Measurements from ENCODE around the gene WHAMM.
"Not testable (repeated sequence)": the region's sequence is repeated elsewhere in the genome, so short reads cannot be mapped to it uniquely, and the experiment has no call there.

WHAMM gene

GRCh38 chr15:82803793-82804574 is 5.4 kb upstream of the WHAMM start:
- DNase-seq, result no peak

- no peak for DNase-seq
These were observed 4.9 kb upstream of the WHAMM start for GRCh38 chr15:82804575-82804949.

DNA sequence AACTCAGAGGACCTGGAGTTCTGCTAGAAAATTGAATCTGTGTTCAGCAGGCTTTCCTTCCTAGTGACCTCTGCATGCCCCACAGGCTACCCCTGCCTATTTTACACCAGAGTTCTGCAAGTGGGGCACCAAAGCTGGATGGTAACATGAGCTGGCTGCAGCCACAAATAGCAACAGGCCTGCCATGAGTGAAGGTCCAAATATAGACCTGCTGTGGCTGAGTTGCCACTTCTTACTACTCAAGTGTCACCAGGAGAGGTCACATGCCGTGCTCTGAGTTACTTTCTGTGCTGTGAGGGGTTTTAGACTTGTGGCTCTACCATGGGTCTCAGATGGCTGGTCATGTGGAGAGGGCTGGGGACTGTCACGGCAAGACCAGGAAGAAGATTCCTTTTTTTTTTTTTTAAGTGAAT is 3.4 kb upstream of the WHAMM start, which contains the start of gene FSD2:
TSS of gene FSD2 (minus strand) at position 76 of the 413 bp plus-strand sequence. CDS start 18,679 bp downstream, outside the sequence.
- DNase-seq, result peak; percentile 62

DNA sequence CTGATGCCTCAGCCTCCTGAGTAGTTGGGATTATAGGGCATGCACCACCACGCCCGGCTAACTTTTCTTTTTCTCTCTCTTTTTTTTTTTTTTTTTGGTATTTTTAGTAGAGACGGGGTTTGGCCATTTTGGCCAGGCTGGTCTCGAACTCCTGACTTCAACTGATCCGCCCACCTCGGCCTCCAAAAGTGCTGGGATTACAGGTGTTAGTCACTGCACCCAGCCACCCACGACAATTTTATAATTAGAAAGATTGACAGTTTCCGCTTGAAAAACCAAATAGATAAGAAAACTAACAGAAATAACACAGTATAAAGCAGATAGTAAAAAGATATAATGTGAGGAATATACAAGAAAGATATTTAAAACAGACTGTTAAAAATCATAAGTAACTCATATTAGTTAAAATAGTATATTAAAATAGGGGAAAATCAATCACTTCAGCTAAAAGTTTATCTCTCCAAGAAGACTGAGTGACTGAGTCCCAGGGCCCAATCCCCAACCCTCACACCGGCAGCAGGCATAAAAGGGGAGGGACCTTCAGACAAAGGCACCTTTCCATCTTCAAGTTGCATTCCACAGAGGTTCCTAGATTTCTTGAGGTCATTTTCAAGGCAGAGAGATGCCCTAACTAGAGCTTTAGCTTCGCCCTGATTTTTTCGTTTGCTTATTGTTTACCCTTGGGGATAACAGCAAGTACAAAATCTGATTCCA is 1.4 kb upstream of the WHAMM start:
- DNase-seq, result no peak

GRCh38 chr15:82808634-82809041 is 790 bp upstream of the WHAMM start:
- no peak for DNase-seq

DNA sequence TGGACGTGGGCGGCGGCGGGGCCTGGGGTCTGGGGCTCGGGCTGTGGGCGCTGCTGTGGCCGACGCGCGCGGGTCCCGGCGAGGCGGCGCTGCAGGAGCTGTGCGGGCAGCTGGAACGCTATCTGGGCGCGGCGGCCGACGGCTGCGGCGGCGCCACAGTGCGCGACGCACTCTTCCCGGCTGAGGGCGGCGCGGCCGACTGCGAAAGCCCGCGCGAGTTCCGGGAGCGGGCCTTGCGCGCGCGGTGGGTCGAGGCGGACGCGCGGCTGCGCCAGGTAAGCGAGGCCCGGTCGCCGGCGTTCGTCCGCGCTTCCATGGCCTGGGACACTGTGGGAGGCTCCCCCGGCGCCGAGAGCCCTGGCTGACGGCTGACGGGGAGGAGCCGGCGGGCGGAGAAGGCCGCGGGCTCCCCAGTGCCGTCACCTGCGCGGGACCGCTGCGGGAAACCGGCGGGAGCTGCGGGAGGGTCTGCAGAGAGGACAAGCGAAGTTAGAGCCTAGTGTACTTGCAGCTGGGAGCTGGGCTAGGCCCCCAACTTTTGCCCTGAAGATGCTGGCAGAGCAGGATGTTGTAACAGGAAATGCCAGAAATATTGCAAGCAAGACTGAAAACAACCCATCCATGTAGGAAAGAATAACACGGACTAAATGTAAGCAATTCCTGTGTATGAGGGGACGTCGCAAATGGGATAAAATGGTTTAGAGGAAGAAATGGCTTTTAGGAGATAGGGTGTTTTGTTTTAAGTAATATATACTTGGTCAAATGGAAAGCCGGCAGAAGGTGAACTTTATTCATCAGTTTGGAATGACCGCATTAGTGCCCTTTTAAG is 847 bp downstream of the WHAMM start:
- DNase-seq, result no peak

DNA sequence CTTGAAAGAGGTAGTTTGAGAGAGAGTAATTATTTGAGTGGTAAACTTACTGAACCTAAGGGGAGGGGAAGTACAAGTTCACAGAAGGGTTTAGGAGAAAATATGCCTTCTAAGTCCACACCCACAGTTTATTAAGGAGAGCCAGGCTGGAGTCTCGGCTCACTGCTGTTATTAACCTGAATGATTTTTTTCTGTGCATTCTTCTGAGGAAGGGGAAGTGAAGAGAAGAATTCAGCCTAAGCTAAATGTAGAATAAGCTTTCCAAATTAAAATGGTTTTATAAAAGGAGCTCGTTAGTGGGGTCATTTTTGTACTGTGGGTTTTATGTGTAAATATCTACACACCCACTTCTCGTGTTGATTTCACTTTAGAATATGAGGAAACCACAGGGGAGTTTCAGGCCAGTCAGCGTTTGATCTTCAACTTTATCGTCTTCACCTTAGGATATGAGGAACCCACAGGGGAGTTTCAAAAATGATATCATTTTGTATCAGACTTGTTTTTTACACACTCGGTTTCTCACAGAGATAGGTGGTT is 1.5 kb downstream of the WHAMM start:
- no peak for DNase-seq

DNA sequence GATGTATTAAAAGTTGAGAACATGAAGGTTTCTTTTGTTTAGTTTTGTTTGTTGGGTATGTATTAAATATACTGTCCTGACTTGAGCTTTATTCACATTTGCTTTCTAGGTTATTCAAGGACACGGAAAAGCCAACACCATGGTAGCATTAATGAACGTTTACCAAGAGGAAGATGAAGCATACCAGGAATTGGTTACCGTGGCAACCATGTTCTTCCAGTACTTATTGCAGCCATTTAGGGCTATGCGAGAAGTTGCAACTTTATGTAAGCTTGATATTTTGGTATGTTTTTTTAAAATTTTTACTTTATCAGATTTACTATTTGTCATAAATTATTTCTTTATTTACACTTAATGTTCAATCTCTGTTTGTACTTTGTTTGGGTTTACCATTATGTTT is 3.6 kb downstream of the WHAMM start:
- DNase-seq, result no peak

GRCh38 chr15:82820128-82820527 is 10.7 kb downstream of the WHAMM start:
- DNase-seq, result no peak

DNA sequence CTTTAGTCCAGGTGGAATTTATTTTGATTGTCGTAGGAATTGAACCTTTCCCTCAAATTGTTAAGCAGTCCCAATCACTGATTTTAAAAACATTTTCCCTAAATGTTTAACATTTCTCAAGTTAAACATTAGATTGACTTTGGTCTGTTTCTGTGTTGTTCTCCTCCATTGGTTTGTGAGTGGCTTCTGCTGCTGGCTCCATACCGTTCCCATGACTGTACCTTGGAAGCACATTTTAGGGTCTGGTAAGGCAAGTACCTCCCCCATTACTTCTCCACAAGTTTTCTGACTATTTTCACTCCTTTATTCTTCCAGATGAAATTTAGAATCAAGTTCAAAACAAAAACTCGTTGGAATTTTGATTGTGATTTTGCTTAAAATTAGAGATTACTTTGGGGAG is 12.0 kb downstream of the WHAMM start:
- not testable (repeated sequence) for DNase-seq

DNA sequence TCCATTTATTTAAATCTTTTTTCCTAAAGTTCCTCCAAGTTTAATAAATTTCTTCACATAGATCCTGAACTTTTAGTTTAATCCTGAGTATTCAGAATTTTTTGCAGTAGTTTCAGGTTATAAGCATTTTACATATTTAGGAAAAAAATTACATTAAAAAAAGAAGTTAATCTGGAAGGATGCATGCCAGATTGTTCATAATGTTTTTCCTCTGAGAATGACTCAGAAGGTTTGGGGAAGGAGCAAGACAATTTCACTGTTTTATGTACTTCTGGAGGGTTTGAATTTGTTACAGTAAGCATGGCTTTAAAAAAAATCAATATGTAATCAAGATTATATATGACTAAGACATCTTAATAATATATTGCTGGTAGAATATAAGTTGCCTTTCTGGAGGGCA is 12.4 kb downstream of the WHAMM start:
- DNase-seq, result not testable (repeated sequence)

GRCh38 chr15:82823049-82823448 is 13.6 kb downstream of the WHAMM start:
- DNase-seq, result no peak

DNA sequence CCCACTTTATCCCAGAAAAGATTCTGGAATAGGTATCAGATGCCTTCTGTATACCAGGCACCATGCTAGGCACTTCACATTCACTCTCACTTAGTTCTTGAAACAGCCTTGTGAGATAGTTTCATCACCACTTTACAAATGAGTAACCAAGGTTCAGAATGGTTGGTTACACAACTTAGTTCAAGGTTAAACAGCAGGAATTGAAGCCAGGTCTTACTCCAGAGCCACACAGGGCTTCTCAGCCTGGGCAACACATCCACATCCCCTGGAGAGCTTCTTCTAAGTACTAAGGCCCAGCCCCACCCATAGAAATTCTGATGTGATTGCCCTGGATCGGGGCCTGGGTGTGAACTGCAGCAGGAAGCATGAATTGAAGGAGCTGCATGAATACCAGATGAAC is 18.6 kb downstream of the WHAMM start:
- no peak for DNase-seq

DNA sequence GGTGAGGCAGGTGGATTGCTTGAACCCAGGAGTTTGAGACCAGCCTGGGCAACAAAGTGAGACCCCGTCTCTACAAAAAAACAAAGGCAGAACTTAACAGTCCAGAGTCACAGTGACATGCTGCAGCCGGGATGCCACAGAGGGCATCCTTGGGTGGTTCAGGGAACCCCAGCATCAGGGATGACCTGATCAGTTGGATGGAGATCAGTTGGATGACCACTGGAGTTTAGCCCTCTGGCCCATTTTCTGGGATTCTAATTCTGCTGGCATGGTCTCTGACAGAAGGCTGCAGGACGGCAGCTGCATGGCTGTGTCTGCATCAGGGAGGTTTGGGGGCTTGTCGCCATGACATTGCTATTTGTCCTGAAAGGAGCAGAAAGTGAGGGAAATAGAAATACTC is 19.8 kb downstream of the WHAMM start:
- DNase-seq, result no peak

- DNase-seq, result no peak
These were observed 21.2 kb downstream of the WHAMM start for GRCh38 chr15:82830427-82831173.

DNA sequence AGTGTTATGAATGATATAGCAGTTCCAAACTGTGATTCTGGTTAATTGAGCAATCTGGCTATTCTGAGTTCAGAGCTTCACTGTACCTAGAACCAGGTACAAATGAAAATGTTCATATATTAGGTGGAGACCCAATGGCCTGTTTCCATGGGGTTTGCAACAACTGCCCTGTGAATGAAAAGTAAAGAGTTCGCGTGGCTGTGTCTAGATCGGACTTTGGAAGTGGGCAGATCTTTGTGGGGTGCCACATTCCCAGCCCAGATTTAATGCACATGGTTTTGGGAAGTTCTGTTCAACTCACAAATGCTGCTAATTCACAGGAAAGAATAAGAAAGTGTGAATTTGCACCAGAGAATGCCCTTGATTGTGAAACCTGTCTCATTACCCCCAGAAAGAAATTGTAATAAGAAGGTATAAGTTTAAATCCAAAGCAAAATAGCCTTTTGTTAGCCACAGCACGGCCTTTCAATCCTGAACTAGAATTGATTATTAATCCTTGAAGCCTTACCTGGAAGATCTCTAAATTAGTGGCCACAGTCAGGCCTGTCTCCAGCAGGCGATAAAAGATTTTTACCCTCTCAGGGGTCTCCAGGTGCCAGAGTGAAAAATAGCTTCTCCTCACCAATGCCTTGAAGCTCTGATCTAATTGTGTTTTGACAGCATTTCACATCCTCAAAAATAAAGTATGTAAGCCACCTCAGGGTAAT is 22.6 kb downstream of the WHAMM start:
- no peak for DNase-seq

- DNase-seq, result no peak
These were observed 23.4 kb downstream of the WHAMM start for GRCh38 chr15:82832601-82833361.

GRCh38 chr15:82833362-82833682 is 23.9 kb downstream of the WHAMM start:
- DNase-seq, result no peak

DNA sequence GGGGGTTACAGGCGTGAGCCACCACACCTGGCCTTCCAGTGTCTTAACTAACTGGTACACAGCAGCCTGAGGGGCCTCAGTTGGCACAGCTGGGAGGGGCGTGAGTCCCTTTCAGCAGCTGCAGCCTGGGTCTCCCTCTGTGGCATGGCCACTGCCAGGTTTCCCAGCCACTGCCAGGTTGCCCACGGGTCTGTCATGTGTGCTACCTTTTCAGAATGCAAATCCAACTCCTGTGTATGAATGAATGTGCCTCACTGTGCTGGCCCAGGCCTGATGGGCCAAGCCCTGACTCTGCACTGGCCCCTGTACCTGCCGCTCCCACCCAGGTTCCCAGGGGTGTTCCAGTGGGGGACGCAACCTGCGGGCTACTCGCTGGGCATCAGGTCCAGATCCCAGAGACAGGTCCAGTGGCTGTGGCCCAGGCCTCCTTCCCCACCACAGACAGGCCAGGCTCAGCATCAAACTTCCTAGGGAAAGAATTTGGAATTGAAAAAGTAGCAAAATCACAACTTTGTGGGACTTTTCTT is 26.0 kb downstream of the WHAMM start:
- no peak for DNase-seq

- no peak for DNase-seq
These were observed 28.8 kb downstream of the WHAMM start for GRCh38 chr15:82838096-82838735.
